GM12878 (cell line): ENCODE data around the gene GRIK5. TPM values are rescaled to one million over a fixed set of nuclear protein-coding genes. Genes with fewer than 3 reads are reported as not detected.

Source experiments
- ATAC-seq: fragments of 200-7000 bp; cut with Tn5 transposase; 3 replicates; pipeline ENCODE4 v1.9.1; 2020; ENCODE audit warnings: mild to moderate bottlenecking, moderate library complexity
- BruUV-seq: library from RNA; stranded (reverse); fragments of 400-500 nt; replicated peaks from 2 replicates; lab custom pipeline; 2021; lab: Mats Ljungman, UMichigan
- CTCF ChIA-PET: fragments of 300-600 bp; sonication (Branson Sonifier 250); formaldehyde crosslinking; extraction: SDS; loops from one replicate; lab custom pipeline; 2021; ENCODE audit warnings: inconsistent platforms; lab: Yijun Ruan, JAX
- POLR2A ChIA-PET: fragments of 350-600 bp; formaldehyde crosslinking; extraction: SDS; loops from one replicate; lab custom pipeline; 2021; ENCODE audit warnings: inconsistent platforms; lab: Charles Lee
- RAD21 ChIA-PET: fragments of 300-600 bp; sonication (Branson Sonifier 250); formaldehyde crosslinking; loops from one replicate; lab custom pipeline; 2023; ENCODE audit warnings: antibody characterized with exemption; ENCODE audit not compliant: unreplicated experiment; lab: Charles Lee
- SMC1A ChIA-PET: fragments of 300-600 bp; sonication (Branson Sonifier 250); formaldehyde crosslinking; loops from one replicate; lab custom pipeline; 2023; ENCODE audit not compliant: unreplicated experiment, uncharacterized antibody; lab: Charles Lee
- DNase-seq: peaks from one replicate; pipeline ENCODE4 v3.0.0-alpha.2; 2011; ENCODE audit warnings: low read depth, low spot score
- FAIRE-seq: peaks from 3 replicates; lab custom pipeline; 2011; peaks lifted over from hg19 to GRCh38; lab: Jason Lieb, UNC
- H2AFZ ChIP-seq: 2 replicates; pipeline ENCODE4 v1.6.0; 2011; ENCODE audit warnings: low read depth, low read length, control low read depth; ENCODE audit not compliant: control insufficient read depth
- H3K27ac ChIP-seq: 2 replicates; pipeline ENCODE4 v1.5.1; 2011; ENCODE audit warnings: control low read depth; ENCODE audit not compliant: control insufficient read depth, insufficient read depth
- H3K27me3 ChIP-seq, 2 experiments: replicated peaks in 1 of 2; 2 replicates each; pipeline versions ENCODE4 v1.6.0 to v1.6.1; 2011; ENCODE audit warnings: low read length in 1 of 2; ENCODE audit not compliant: control insufficient read depth in 2 of 2, insufficient read depth in 2 of 2
- H3K36me3 ChIP-seq, 2 experiments: 2 replicates each; pipeline ENCODE4 v1.5.1; 2011; ENCODE audit warnings: low read length in 1 of 2; ENCODE audit not compliant: control insufficient read depth in 2 of 2, insufficient read depth in 2 of 2
- H3K4me1 ChIP-seq: 2 replicates; pipeline ENCODE4 v1.6.1; 2011; ENCODE audit warnings: mild to moderate bottlenecking, low read length, moderate library complexity, mixed read lengths; ENCODE audit not compliant: control insufficient read depth, insufficient read depth
- H3K4me2 ChIP-seq: 2 replicates; pipeline ENCODE4 v1.6.0; 2011; ENCODE audit warnings: control low read depth; ENCODE audit not compliant: control insufficient read depth, insufficient read depth
- H3K4me3 ChIP-seq: fragments of 200-600 bp; sonication (generic); 2 replicates; pipeline ENCODE4 v1.5.1; 2016
- H3K79me2 ChIP-seq: 2 replicates; pipeline ENCODE4 v1.6.0; 2011; ENCODE audit warnings: low read length; ENCODE audit not compliant: control insufficient read depth, insufficient read depth
- H3K9ac ChIP-seq: 2 replicates; pipeline ENCODE4 v1.8.0; 2011; ENCODE audit warnings: low read length, control low read depth, mixed read lengths; ENCODE audit not compliant: control insufficient read depth, insufficient read depth
- H3K9me3 ChIP-seq: replicated peaks from 3 replicates; pipeline ENCODE4 v1.5.1; 2011; ENCODE audit warnings: mild to moderate bottlenecking, low read length; ENCODE audit not compliant: control insufficient read depth, insufficient read depth
- H4K20me1 ChIP-seq: 2 replicates; pipeline ENCODE4 v1.6.0; 2011; ENCODE audit not compliant: control insufficient read depth, insufficient read depth
- ASH2L ChIP-seq: fragments of 300-600, 200-600 bp; sonication (generic); IDR thresholded peaks from 2 replicates; pipeline ENCODE4 v1.6.1; 2017; ENCODE audit warnings: low read depth, mild to moderate bottlenecking, borderline replicate concordance
- E2F8 ChIP-seq: fragments of 450-650 bp; IDR thresholded peaks from 2 replicates; pipeline ENCODE4 v1.6.1; 2018; ENCODE audit warnings: mild to moderate bottlenecking, low read depth, moderate library complexity; ENCODE audit not compliant: partially characterized antibody
- PAX5 ChIP-seq: IDR thresholded peaks from 2 replicates; pipeline ENCODE4 v1.6.1; 2011; ENCODE audit warnings: low read depth, low read length, borderline replicate concordance
- WGBS: methylation state at CpG from one replicate; pipeline ENCODE4 v1.1.6; 2016; ENCODE audit warnings: low lambda C conversion rate; ENCODE audit not compliant: insufficient replicate concordance, insufficient coverage; ENCODE audit errors: missing lambda C conversion rate; 5-methylcytosine and 5-hydroxymethylcytosine counted together
- in situ Hi-C: fragments of 300-500 bp; cut with MboI; formaldehyde crosslinking; loops from 9 replicates; pipeline ENCODE4 v1.14.3; 2018; ENCODE audit warnings: mixed read lengths
- intact Hi-C: fragments of 100-400 bp; cut with micrococcal nuclease; formaldehyde crosslinking; loops from one replicate; pipeline ENCODE4 v1.14.2; 2022; ENCODE audit not compliant: unreplicated experiment
- polyA plus RNA-seq, 11 experiments: library from polyadenylated mRNA; depleted of rRNA in 4 of 11; unstranded in 6 of 11; stranded (reverse) in 5 of 11; fragments of >200 nt; fragmentation: Nextera tagmentation in 4 of 11; fragmentation: Illumina TruSeq in 1 of 11; extraction: Ambion mirVana in 4 of 11; extraction: Trizol in 1 of 11; gene quantifications; 1 replicate in 1 of 11; 2 replicates in 10 of 11; pipeline versions ENCODE4 v1.2.1 to v1.2.3, GENCODE V29; 2011 to 2016; ENCODE audit warnings: inconsistent platforms in 2 of 11, missing spikeins in 2 of 11, low read depth in 1 of 11
- total RNA-seq, 4 experiments: library from RNA; depleted of rRNA in 3 of 4; stranded (reverse); fragments of >200 nt in 3 of 4; fragmentation: Illumina TruSeq in 1 of 4; extraction: Trizol in 1 of 4; gene quantifications; 2 replicates each; pipeline versions ENCODE4 v1.2.1 to v1.2.3, GENCODE V29; 2013 to 2021

The GRIK5 gene
- total and polyA plus RNA-seq, 10 of the 15 experiments (the other 5 are each of a cell fraction or from before 2014, with no cell fraction given): 0.03 to 0.23 (median 0.07) TPM; not detected in 3

GRCh38 chr19:42051166-42052115 lies 18.6 kb downstream of the GRIK5 start (continued):
- no peak for TF ChIP-seq E2F8
- TF ChIP-seq, all 136 proteins: peak for 0

GRCh38 chr19:42048992-42049391 lies 21.0 kb downstream of the GRIK5 start:
- ChIA-PET RAD21 (no interaction called here), CTCF (interaction anchor here (0.9 to 1.2 kb wide), 2 partner anchors 20 to 26 kb away, joined by 3 read pairs; no protein-coding TSS in a partner anchor), SMC1A (no interaction called here), POLR2A (no interaction called here)
- Histone ChIP-seq H4K20me1 (no peaks in the 10 kb centered on the region), H3K27ac (no peak overlapping the region), H3K9ac (no peak overlapping the region), H2AFZ (peak overlapping the region; percentile 13; the same call in 1 of the 2 replicates), H3K4me1 (no peaks in the 10 kb centered on the region), H3K4me2 (0 out of 2 replicates have a peak overlapping the region, but pooled peaks have one; percentile 28), H3K27me3 (no peaks in the 10 kb centered on the region), H3K4me3 (no peak overlapping the region), H3K36me3 (no peaks in the 10 kb centered on the region), H3K9me3 (no peaks in the 10 kb centered on the region), H3K79me2 (no peaks in the 10 kb centered on the region)
- FAIRE-seq: no peak
- DNase-seq: no peak
- WGBS: 18% methylated on average over 4 of the region's 4 CpGs
- in situ Hi-C loops: no loop called here
- intact Hi-C loops: no loop called here
- BruUV-seq: no TSS peak
- TF ChIP-seq PAX5 (no peak), ASH2L (no peak)
- ATAC-seq: no peak
